Measurements from ENCODE around the gene AKNA.

- no peak for TF ChIP-seq POLR2A (IDR thresholded peaks at IDR 0.05)
- TF ChIP-seq, protein P1, sequence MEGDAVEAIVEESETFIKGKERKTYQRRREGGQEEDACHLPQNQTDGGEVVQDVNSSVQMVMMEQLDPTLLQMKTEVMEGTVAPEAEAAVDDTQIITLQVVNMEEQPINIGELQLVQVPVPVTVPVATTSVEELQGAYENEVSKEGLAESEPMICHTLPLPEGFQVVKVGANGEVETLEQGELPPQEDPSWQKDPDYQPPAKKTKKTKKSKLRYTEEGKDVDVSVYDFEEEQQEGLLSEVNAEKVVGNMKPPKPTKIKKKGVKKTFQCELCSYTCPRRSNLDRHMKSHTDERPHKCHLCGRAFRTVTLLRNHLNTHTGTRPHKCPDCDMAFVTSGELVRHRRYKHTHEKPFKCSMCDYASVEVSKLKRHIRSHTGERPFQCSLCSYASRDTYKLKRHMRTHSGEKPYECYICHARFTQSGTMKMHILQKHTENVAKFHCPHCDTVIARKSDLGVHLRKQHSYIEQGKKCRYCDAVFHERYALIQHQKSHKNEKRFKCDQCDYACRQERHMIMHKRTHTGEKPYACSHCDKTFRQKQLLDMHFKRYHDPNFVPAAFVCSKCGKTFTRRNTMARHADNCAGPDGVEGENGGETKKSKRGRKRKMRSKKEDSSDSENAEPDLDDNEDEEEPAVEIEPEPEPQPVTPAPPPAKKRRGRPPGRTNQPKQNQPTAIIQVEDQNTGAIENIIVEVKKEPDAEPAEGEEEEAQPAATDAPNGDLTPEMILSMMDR (IDR thresholded peaks at IDR 0.05) = no peak
- no peak for TF ChIP-seq POLR2AphosphoS5 (IDR thresholded peaks at IDR 0.05)
These were observed 4.9 kb downstream of the AKNA start for GRCh38 chr9:114382699-114383520.
